MM.1S (cell line): Measurements from ENCODE around the gene ME2.
"Not testable (repeated sequence)": the region's sequence is repeated elsewhere in the genome, so short reads cannot be mapped to it uniquely, and the experiment has no call there.

Source experiments
- DNase-seq: peaks from one replicate; pipeline ENCODE4 v3.0.0-alpha.2; 2015
- H2AFZ ChIP-seq: fragments of 300-600 bp; sonication (generic); 2 replicates; pipeline ENCODE4 v1.6.0; 2016; ENCODE audit warnings: antibody characterized with exemption, low read length
- H3F3A ChIP-seq: fragments of 300-600 bp; sonication (generic); 2 replicates; pipeline ENCODE4 v1.6.1; 2016; ENCODE audit warnings: mild to moderate bottlenecking, antibody characterized with exemption, low read length, moderate library complexity, mixed read lengths; ENCODE audit not compliant: insufficient read depth
- H3K27ac ChIP-seq: fragments of 300-600 bp; sonication (generic); 2 replicates; pipeline ENCODE4 v1.5.1; 2016; ENCODE audit warnings: mild to moderate bottlenecking, low read length
- H3K27me3 ChIP-seq: fragments of 300-600 bp; sonication (generic); replicated peaks from 2 replicates; pipeline ENCODE4 v1.6.0; 2016; ENCODE audit warnings: low read length; ENCODE audit not compliant: insufficient read depth
- H3K36me3 ChIP-seq: fragments of 300-600 bp; sonication (generic); replicated peaks from 2 replicates; pipeline ENCODE4 v1.6.1; 2016; ENCODE audit warnings: mild to moderate bottlenecking, low read length, mixed read lengths; ENCODE audit not compliant: insufficient read depth
- H3K4me1 ChIP-seq: fragments of 300-600 bp; sonication (generic); 2 replicates; pipeline ENCODE4 v1.6.1; 2016; ENCODE audit warnings: low read length, mixed read lengths
- H3K4me2 ChIP-seq: fragments of 300-600 bp; sonication (generic); 2 replicates; pipeline ENCODE4 v1.6.0; 2016; ENCODE audit warnings: low read depth, low read length
- H3K4me3 ChIP-seq: fragments of 300-600 bp; sonication (generic); 2 replicates; pipeline ENCODE4 v1.5.1; 2016; ENCODE audit warnings: low read length, mixed read lengths
- H3K79me2 ChIP-seq: fragments of 300-600 bp; sonication (generic); 2 replicates; pipeline ENCODE4 v1.6.1; 2016; ENCODE audit warnings: mixed run types, low read length, mixed read lengths
- H3K9ac ChIP-seq: fragments of 300-600 bp; sonication (generic); 2 replicates; pipeline ENCODE4 v1.6.1; 2016; ENCODE audit warnings: low read length, mixed read lengths
- H3K9me2 ChIP-seq: fragments of 300-600 bp; sonication (generic); replicated peaks from 2 replicates; pipeline ENCODE4 v1.6.1; 2016; ENCODE audit warnings: mild to moderate bottlenecking, low read length, mixed read lengths; ENCODE audit not compliant: insufficient read depth
- H3K9me3 ChIP-seq: fragments of 300-600 bp; sonication (generic); replicated peaks from 2 replicates; pipeline ENCODE4 v1.6.1; 2016; ENCODE audit warnings: mild to moderate bottlenecking, low read length, mixed read lengths; ENCODE audit not compliant: insufficient read depth
- H4K20me1 ChIP-seq: fragments of 300-600 bp; sonication (generic); 2 replicates; pipeline ENCODE4 v1.6.1; 2016; ENCODE audit warnings: mild to moderate bottlenecking, low read length, moderate library complexity, mixed read lengths; ENCODE audit not compliant: insufficient read depth
- EZH2 ChIP-seq: fragments of 300-600 bp; sonication (generic); optimal IDR thresholded peaks from 2 replicates; pipeline ENCODE3; 2017; ENCODE audit warnings: low read depth, mild to moderate bottlenecking, antibody characterized with exemption, low read length, mixed read lengths
- EZH2phosphoT487 ChIP-seq: fragments of 300-600 bp; sonication (generic); IDR thresholded peaks from 2 replicates; pipeline ENCODE4 v1.6.1; 2018; ENCODE audit warnings: antibody characterized with exemption, low read length
- TF ChIP-seq, protein P1 (sequence below): fragments of 300-600 bp; sonication (generic); IDR thresholded peaks from 2 replicates; pipeline ENCODE4 v1.5.1; 2016; ENCODE audit warnings: antibody characterized with exemption, low read length, mixed read lengths

The ME2 gene

DNA sequence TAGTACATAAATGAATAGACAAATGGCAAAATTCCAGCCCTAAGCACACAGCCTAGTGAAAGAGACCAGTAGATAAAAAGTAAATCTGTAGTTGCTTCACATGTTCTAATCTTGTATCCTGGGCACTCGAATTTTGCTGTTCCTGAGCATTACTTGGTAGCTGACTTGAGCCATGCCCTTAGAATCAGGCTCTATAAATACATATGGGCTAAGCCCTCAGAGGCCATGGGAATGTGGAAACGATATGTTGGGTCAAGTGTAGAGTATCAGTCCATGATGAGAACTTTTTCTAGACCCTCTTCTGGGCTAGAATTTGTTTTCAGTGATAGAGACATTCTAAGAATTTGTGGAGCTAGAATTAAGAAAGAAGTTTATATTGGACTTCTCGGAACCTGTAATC lies 110.8 kb downstream of the ME2 start:
- DNase-seq: no peak
- H3K36me3 ChIP-seq: no peaks in the 10 kb centered on the region
- no peaks in the 10 kb centered on the region for H3K9me2 ChIP-seq
- H3K27me3 ChIP-seq: no peaks in the 10 kb centered on the region
- no peak overlapping the region for H3K9ac ChIP-seq
- no peaks in the 10 kb centered on the region for H3K9me3 ChIP-seq
- no peaks in the 10 kb centered on the region for H3F3A ChIP-seq
- no peaks in the 10 kb centered on the region for H3K4me1 ChIP-seq
- no peak overlapping the region for H3K4me3 ChIP-seq
- no peaks in the 10 kb centered on the region for H3K79me2 ChIP-seq
- no peak overlapping the region for H3K4me2 ChIP-seq
- no peaks in the 10 kb centered on the region for H4K20me1 ChIP-seq
- no peak overlapping the region for H2AFZ ChIP-seq
- H3K27ac ChIP-seq: no peak overlapping the region
- TF ChIP-seq EZH2phosphoT487 (no peak), EZH2 (no peak)
- TF ChIP-seq, protein P1, sequence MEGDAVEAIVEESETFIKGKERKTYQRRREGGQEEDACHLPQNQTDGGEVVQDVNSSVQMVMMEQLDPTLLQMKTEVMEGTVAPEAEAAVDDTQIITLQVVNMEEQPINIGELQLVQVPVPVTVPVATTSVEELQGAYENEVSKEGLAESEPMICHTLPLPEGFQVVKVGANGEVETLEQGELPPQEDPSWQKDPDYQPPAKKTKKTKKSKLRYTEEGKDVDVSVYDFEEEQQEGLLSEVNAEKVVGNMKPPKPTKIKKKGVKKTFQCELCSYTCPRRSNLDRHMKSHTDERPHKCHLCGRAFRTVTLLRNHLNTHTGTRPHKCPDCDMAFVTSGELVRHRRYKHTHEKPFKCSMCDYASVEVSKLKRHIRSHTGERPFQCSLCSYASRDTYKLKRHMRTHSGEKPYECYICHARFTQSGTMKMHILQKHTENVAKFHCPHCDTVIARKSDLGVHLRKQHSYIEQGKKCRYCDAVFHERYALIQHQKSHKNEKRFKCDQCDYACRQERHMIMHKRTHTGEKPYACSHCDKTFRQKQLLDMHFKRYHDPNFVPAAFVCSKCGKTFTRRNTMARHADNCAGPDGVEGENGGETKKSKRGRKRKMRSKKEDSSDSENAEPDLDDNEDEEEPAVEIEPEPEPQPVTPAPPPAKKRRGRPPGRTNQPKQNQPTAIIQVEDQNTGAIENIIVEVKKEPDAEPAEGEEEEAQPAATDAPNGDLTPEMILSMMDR: no peak

DNA sequence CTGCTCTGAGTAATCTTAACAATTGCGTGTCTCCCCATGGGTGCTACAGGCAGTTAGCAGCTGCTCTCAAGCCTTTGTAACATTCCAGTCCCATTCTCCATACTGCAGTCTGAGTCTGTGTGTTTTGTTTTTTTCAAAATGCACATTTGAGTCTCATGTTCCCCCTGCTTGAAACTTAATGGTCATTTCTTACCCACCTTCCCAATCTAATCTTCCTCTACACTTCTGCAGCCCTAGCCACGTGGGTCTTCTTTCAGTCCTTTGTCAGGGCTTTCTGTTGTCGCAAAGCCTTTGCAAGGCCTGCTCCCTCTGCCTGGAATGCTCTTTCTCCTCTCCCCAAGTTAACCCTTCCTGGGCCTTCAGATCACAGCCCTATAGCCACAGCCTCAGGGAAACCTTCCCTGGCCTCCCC lies 113.4 kb downstream of the ME2 start:
- no peak for TF ChIP-seq EZH2
- TF ChIP-seq, protein P1: no peak
- TF ChIP-seq EZH2phosphoT487: no peak
- no peaks in the 10 kb centered on the region for H3K4me1 ChIP-seq
- no peaks in the 10 kb centered on the region for H4K20me1 ChIP-seq
- H3K9ac ChIP-seq: no peak overlapping the region
- no peaks in the 10 kb centered on the region for H3K79me2 ChIP-seq
- H2AFZ ChIP-seq: no peak overlapping the region
- H3K9me2 ChIP-seq: no peaks in the 10 kb centered on the region
- DNase-seq: no peak
- no peaks in the 10 kb centered on the region for H3F3A ChIP-seq
- H3K4me3 ChIP-seq: no peak overlapping the region
- no peaks in the 10 kb centered on the region for H3K36me3 ChIP-seq
- no peak overlapping the region for H3K27ac ChIP-seq
- H3K9me3 ChIP-seq: no peaks in the 10 kb centered on the region
- no peaks in the 10 kb centered on the region for H3K27me3 ChIP-seq
- no peak overlapping the region for H3K4me2 ChIP-seq

DNA sequence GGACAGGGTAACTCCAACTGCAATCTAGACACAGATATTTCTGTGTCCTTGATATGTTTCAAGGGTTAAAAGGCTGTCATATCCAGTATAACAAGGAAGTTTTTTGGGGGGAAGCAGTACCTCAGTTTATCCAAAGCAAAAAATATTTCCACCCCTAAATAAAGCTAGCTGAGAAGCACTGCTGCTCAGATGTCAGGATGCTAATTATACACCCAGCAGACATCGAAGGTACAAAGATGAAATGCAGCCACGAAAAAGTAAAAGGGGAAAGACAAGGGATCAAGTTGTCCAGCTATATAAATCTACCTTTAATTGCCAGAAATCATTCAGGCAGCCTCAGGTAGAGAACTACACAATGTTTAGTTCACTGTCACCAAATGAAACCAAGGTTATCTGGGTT lies 115.1 kb downstream of the ME2 start:
- Histone ChIP-seq H3K4me1 (no peaks in the 10 kb centered on the region), H3K27me3 (no peaks in the 10 kb centered on the region), H3F3A (no peaks in the 10 kb centered on the region), H3K36me3 (no peaks in the 10 kb centered on the region), H3K27ac (no peak overlapping the region), H2AFZ (no peak overlapping the region), H4K20me1 (no peaks in the 10 kb centered on the region), H3K4me3 (no peak overlapping the region), H3K79me2 (no peaks in the 10 kb centered on the region), H3K9me3 (no peaks in the 10 kb centered on the region), H3K9me2 (no peaks in the 10 kb centered on the region), H3K4me2 (no peak overlapping the region), H3K9ac (no peak overlapping the region)
- DNase-seq: no peak
- TF ChIP-seq EZH2 (no peak), EZH2phosphoT487 (no peak)
- TF ChIP-seq, protein P1: no peak

DNA sequence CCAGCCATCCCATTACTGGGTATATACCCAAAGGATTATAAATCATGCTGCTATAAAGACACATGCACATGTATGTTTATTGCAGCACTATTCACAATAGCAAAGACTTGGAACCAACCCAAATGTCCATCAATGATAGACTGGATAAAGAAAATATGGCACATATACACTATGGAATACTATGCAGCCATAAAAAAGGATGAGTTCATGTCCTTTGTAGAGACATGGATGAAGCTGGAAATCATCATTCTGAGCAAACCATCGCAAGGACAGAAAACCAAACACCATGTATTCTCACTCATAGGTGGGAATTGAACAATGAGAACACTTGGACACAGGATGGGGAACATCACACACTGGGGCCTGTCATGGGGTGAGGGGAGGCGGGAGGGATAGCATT lies 124.3 kb downstream of the ME2 start:
- not testable (repeated sequence) for H3F3A ChIP-seq, H2AFZ ChIP-seq, H3K9ac ChIP-seq, H3K27me3 ChIP-seq, H4K20me1 ChIP-seq, H3K27ac ChIP-seq, DNase-seq, H3K4me1 ChIP-seq, H3K4me3 ChIP-seq, H3K9me3 ChIP-seq, H3K9me2 ChIP-seq, H3K36me3 ChIP-seq, H3K79me2 ChIP-seq, H3K4me2 ChIP-seq
